Testis (tissue), 2 donors: Measurements from ENCODE around the gene NMB.

Experiments used
- CTCF ChIP-seq, 3 experiments: fragments of 450-650 bp in 2 of 3; fragments of 200-600 bp in 1 of 3; sonication (generic) in 1 of 3; IDR thresholded peaks; one replicate each; pipeline ENCODE4 v1.5.1; 2016 to 2019; ENCODE audit warnings: antibody characterized with exemption in 3 of 3, mild to moderate bottlenecking in 2 of 3, moderate library complexity in 1 of 3
- POLR2A ChIP-seq: fragments of 450-650 bp; IDR thresholded peaks from one replicate; pipeline ENCODE4 v1.6.1; 2017; ENCODE audit warnings: antibody characterized with exemption, mild to moderate bottlenecking, moderate library complexity

- TF ChIP-seq CTCF (IDR thresholded peaks at IDR 0.05) (no peak), POLR2A (no peak)
Measured at GRCh38 chr15:84697236-84697990, 39.4 kb upstream of the NMB start.
